Adrenal gland (tissue), 5 donors: ENCODE data around the gene WFDC12.

Experiments used
- CTCF ChIP-seq, 6 experiments: fragments of 450-650 bp in 4 of 6; fragments of 200-600 bp in 2 of 6; sonication (generic) in 1 of 6; IDR thresholded peaks; 1 replicate in 5 of 6; 2 replicates in 1 of 6; pipeline versions ENCODE4 v1.5.1 to v1.8.0; 2016 to 2021; ENCODE audit warnings: antibody characterized with exemption in 6 of 6, mild to moderate bottlenecking in 2 of 6, moderate library complexity in 1 of 6
- POLR2A ChIP-seq, 2 donors: fragments of 450-650 bp; IDR thresholded peaks; one replicate each; pipeline ENCODE4 v1.6.1; 2017; ENCODE audit warnings: antibody characterized with exemption in 2 of 2, mild to moderate bottlenecking in 2 of 2, moderate library complexity in 1 of 2
- donor health status: DM: no; HTN: no; CAD: no.

GRCh38 chr20:45085289-45085688 lies 39.0 kb downstream of the WFDC12 start:
- TF ChIP-seq CTCF (IDR thresholded peaks at IDR 0.05) (no peak), POLR2A (IDR thresholded peaks at IDR 0.05) (no peak)
